HepG2 (cell line): ENCODE measurements around the gene TUBB4B. TPM values are rescaled to one million over a fixed set of nuclear protein-coding genes. Genes with fewer than 3 reads are reported as not detected.

ENCODE experiments used
- HOXD1 ChIP-seq: sonication (generic); formaldehyde crosslinking; IDR thresholded peaks from 2 replicates; pipeline ENCODE4 v1.5.0; 2020; ENCODE audit warnings: missing genetic modification reagents
- POGZ ChIP-seq: sonication (generic); formaldehyde crosslinking; IDR thresholded peaks from 2 replicates; pipeline ENCODE4 v1.4.0; 2020; ENCODE audit warnings: mild to moderate bottlenecking, missing genetic modification reagents
- POLR2AphosphoS5 ChIP-seq: IDR thresholded peaks from 2 replicates; pipeline ENCODE4 v1.6.1; 2012; ENCODE audit warnings: low read depth, low read length
- SNAPC2 ChIP-seq: sonication (generic); formaldehyde crosslinking; IDR thresholded peaks from 2 replicates; pipeline ENCODE4 v1.8.1; 2022; ENCODE audit warnings: mild to moderate bottlenecking, missing genetic modification reagents
- TBP ChIP-seq: sonication (generic); formaldehyde crosslinking; IDR thresholded peaks from 2 replicates; pipeline ENCODE4 v1.5.0; 2020; ENCODE audit warnings: missing genetic modification reagents
- XRCC5 ChIP-seq: fragments of 200-400 bp; formaldehyde crosslinking; optimal IDR thresholded peaks from 2 replicates; pipeline ENCODE3; 2017; ENCODE audit warnings: mild to moderate bottlenecking, low read length
- ZBTB42 ChIP-seq: sonication (generic); formaldehyde crosslinking; IDR thresholded peaks from 2 replicates; pipeline ENCODE4 v1.5.0; 2020; ENCODE audit warnings: mild to moderate bottlenecking, missing genetic modification reagents
- ZC3H4 ChIP-seq: sonication (generic); formaldehyde crosslinking; IDR thresholded peaks from 2 replicates; pipeline ENCODE4 v1.4.0; 2020; ENCODE audit warnings: missing genetic modification reagents, borderline replicate concordance
- ZFP91 ChIP-seq: sonication (generic); formaldehyde crosslinking; IDR thresholded peaks from 2 replicates; pipeline ENCODE4 v1.9.0; 2022; ENCODE audit warnings: missing genetic modification reagents, mild to moderate bottlenecking, borderline replicate concordance
- ZNF253 ChIP-seq: sonication (generic); formaldehyde crosslinking; IDR thresholded peaks from 2 replicates; pipeline ENCODE4 v1.8.0; 2022; ENCODE audit warnings: mild to moderate bottlenecking, missing genetic modification reagents, borderline replicate concordance
- ZNF431 ChIP-seq: sonication (generic); formaldehyde crosslinking; IDR thresholded peaks from 2 replicates; pipeline ENCODE4 v1.9.0; 2022; ENCODE audit warnings: missing genetic modification reagents, low read depth, mild to moderate bottlenecking, borderline replicate concordance
- polyA plus RNA-seq, 8 experiments: library from polyadenylated mRNA; depleted of rRNA in 3 of 8; stranded (reverse) in 7 of 8; unstranded in 1 of 8; fragments of >200 nt; fragmentation: Illumina TruSeq in 4 of 8; extraction: Trizol in 4 of 8; gene quantifications; 2 replicates each; pipeline versions ENCODE4 v1.2.1 to v1.2.3, GENCODE V29; 2011 to 2016; ENCODE audit warnings: low read depth in 4 of 8, missing spikeins in 1 of 8, mixed read lengths in 1 of 8; ENCODE audit not compliant: insufficient read depth in 1 of 8
- total RNA-seq, 5 experiments: library from RNA; depleted of rRNA; stranded (reverse); fragments of >200 nt; fragmentation: Illumina TruSeq; extraction: Trizol; gene quantifications; 2 replicates each; pipeline ENCODE4 v1.2.3, GENCODE V29; 2016; ENCODE audit warnings: low read depth in 1 of 5
- TF ChIP-seq, protein P1 (sequence below): sonication (generic); formaldehyde crosslinking; IDR thresholded peaks from 2 replicates; pipeline ENCODE4 v1.4.0; 2020; ENCODE audit warnings: mild to moderate bottlenecking, missing genetic modification reagents
- TF ChIP-seq, protein P2 (sequence below): sonication (generic); formaldehyde crosslinking; IDR thresholded peaks from 2 replicates; pipeline ENCODE4 v1.8.1; 2023; ENCODE audit warnings: missing genetic modification reagents, mild to moderate bottlenecking, borderline replicate concordance
- TF ChIP-seq, protein P3 (sequence below): sonication (generic); formaldehyde crosslinking; IDR thresholded peaks from 2 replicates; pipeline ENCODE4 v1.8.0; 2022; ENCODE audit warnings: mild to moderate bottlenecking, missing genetic modification reagents; ENCODE audit not compliant: insufficient replicate concordance
- TF ChIP-seq, protein P4 (sequence below): sonication (generic); formaldehyde crosslinking; IDR thresholded peaks from 2 replicates; pipeline ENCODE4 v1.4.0; 2020; ENCODE audit warnings: mild to moderate bottlenecking, missing genetic modification reagents

The TUBB4B gene
- total and polyA plus RNA-seq, 2 of the 13 experiments (the other 11 are each of a cell fraction or from before 2014, with no cell fraction given): 182 to 412 TPM

DNA sequence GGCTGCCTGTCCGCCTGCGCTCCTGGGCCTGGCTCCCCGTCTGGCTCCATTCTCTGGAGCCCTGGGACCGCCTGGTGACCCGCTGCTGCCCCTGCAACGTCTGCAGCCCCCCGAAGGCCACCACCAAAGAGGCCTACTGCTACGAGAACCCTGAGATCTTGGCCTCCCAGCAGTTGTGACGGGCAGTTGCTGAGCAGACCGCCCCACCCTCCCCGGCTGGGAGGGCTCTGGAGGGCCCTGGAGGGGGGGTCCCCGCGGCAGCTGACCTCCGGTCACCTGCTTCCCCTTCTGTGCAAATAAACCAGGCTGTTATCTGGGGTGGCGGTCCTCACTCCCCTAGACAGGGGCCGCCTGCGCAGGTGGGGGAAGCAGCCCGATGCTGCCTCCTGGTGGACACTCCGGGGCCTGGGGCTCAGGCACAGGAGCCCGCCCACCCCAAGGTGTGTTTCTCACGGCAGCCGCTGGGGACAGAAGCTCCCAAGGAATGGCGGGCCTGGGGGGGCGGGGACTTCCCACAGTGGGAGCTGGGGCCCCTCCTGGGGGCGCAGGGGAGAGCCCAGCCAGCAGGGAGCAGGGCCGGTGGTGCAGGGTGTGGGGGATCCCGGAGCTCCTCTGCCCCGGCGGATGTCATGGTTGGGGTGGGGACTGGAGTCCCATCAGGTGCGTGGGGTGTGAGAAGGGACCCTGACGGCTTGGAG is 4.7 kb upstream of the TUBB4B start (continued):
- TF ChIP-seq, protein P1, sequence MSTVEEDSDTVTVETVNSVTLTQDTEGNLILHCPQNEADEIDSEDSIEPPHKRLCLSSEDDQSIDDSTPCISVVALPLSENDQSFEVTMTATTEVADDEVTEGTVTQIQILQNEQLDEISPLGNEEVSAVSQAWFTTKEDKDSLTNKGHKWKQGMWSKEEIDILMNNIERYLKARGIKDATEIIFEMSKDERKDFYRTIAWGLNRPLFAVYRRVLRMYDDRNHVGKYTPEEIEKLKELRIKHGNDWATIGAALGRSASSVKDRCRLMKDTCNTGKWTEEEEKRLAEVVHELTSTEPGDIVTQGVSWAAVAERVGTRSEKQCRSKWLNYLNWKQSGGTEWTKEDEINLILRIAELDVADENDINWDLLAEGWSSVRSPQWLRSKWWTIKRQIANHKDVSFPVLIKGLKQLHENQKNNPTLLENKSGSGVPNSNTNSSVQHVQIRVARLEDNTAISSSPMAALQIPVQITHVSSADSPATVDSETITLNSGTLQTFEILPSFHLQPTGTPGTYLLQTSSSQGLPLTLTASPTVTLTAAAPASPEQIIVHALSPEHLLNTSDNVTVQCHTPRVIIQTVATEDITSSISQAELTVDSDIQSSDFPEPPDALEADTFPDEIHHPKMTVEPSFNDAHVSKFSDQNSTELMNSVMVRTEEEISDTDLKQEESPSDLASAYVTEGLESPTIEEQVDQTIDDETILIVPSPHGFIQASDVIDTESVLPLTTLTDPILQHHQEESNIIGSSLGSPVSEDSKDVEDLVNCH (CRISPR knock-in tag): no peak
- TF ChIP-seq, protein P2, sequence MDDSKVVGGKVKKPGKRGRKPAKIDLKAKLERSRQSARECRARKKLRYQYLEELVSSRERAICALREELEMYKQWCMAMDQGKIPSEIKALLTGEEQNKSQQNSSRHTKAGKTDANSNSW (CRISPR knock-in tag): no peak
- TF ChIP-seq SNAPC2 (CRISPR knock-in tag): no peak
- no peak for TF ChIP-seq TBP (CRISPR knock-in tag)
- TF ChIP-seq ZNF253 (CRISPR knock-in tag): no peak
- peak; percentile 99 for TF ChIP-seq XRCC5
- TF ChIP-seq ZBTB42 (CRISPR knock-in tag): no peak; the same call in 1 of the 2 replicates
- peak; percentile 90 for TF ChIP-seq ZFP91
- TF ChIP-seq ZC3H4 (CRISPR knock-in tag): no peak
- peak; percentile 70 for TF ChIP-seq POLR2AphosphoS5
- TF ChIP-seq, protein P3, sequence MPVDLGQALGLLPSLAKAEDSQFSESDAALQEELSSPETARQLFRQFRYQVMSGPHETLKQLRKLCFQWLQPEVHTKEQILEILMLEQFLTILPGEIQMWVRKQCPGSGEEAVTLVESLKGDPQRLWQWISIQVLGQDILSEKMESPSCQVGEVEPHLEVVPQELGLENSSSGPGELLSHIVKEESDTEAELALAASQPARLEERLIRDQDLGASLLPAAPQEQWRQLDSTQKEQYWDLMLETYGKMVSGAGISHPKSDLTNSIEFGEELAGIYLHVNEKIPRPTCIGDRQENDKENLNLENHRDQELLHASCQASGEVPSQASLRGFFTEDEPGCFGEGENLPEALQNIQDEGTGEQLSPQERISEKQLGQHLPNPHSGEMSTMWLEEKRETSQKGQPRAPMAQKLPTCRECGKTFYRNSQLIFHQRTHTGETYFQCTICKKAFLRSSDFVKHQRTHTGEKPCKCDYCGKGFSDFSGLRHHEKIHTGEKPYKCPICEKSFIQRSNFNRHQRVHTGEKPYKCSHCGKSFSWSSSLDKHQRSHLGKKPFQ (CRISPR knock-in tag): no peak
- TF ChIP-seq POGZ: no peak
- TF ChIP-seq ZNF431: no peak
- TF ChIP-seq, protein P4, sequence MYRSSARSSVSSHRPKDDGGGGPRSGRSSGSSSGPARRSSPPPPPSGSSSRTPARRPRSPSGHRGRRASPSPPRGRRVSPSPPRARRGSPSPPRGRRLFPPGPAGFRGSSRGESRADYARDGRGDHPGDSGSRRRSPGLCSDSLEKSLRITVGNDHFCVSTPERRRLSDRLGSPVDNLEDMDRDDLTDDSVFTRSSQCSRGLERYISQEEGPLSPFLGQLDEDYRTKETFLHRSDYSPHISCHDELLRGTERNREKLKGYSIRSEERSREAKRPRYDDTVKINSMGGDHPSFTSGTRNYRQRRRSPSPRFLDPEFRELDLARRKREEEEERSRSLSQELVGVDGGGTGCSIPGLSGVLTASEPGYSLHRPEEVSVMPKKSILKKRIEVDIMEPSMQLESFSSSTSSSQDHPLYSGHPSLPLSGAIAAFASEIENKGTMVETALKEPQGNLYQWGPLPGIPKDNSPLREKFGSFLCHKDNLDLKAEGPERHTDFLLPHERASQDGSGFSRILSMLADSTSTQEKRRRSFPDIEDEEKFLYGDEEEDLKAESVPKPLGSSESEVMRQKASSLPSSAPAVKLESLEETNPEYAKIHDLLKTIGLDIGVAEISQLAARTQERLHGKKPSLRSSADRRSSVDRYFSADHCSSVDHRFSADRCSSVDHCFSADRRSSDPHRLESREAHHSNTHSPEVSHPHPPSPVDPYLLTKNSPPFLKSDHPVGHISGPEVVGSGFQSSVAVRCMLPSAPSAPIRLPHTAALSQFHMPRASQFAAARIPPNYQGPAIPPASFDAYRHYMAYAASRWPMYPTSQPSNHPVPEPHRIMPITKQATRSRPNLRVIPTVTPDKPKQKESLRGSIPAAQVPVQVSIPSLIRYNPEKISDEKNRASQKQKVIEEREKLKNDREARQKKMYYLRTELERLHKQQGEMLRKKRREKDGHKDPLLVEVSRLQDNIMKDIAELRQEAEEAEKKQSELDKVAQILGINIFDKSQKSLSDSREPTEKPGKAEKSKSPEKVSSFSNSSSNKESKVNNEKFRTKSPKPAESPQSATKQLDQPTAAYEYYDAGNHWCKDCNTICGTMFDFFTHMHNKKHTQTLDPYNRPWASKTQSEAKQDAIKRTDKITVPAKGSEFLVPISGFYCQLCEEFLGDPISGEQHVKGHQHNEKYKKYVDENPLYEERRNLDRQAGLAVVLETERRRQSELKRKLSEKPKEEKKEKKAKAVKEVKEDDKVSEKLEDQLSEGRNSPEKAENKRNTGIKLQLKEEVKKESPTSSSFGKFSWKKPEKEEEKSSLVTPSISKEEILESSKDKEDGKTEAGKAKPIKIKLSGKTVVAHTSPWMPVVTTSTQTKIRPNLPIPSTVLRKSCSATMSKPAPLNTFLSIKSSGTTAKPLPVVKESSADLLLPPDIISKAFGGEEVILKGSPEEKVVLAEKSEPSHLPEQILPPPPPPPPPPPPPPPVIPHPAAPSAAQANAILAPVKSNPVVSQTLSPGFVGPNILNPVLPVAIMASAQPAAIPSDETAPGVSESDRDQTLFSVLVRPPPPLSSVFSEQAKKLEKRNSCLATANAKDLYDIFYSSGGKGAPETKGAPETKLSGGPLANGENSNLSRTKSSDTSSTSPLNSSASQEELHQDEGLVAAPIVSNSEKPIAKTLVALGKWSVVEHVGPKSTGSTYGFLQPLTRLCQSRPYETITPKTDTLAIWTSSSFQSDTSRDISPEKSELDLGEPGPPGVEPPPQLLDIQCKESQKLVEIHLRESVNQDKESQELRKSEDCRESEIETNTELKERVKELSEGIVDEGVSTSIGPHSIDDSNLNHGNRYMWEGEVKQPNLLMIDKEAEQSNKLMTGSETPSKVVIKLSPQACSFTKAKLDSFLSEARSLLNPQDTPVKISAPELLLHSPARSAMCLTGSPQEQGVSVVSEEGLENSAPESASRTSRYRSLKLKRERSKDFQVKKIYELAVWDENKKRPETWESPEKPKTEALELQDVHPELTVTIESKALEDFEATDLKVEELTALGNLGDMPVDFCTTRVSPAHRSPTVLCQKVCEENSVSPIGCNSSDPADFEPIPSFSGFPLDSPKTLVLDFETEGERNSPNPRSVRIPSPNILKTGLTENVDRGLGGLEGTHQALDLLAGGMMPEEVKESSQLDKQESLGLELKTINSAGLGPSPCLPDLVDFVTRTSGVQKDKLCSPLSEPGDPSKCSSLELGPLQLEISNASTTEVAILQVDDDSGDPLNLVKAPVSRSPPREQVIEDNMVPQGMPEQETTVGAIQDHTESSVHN (CRISPR knock-in tag): no peak
- TF ChIP-seq HOXD1 (CRISPR knock-in tag): no peak
